Lower leg skin (tissue), 3 donors: ENCODE data around the gene XYLT1.

ENCODE experiments used
- CTCF ChIP-seq, 3 donors: fragments of 450-650 bp; IDR thresholded peaks; one replicate each; pipeline ENCODE4 v1.5.1; 2016; ENCODE audit warnings: antibody characterized with exemption in 3 of 3, mild to moderate bottlenecking in 3 of 3, moderate library complexity in 2 of 3
- POLR2A ChIP-seq, 2 donors: fragments of 450-650 bp; IDR thresholded peaks; one replicate each; pipeline ENCODE4 v1.6.1; 2016 to 2017; ENCODE audit warnings: antibody characterized with exemption in 2 of 2, mild to moderate bottlenecking in 1 of 2, moderate library complexity in 1 of 2

GRCh38 chr16:17206712-17207111 is 264.0 kb downstream of the XYLT1 start:
- no peak for TF ChIP-seq CTCF (IDR thresholded peaks at IDR 0.05)
- TF ChIP-seq POLR2A (IDR thresholded peaks at IDR 0.05): no peak
